ENCODE measurements around the gene POLK.
"Not testable (repeated sequence)": the region's sequence is repeated elsewhere in the genome, so short reads cannot be mapped to it uniquely, and the experiment has no call there.

The POLK gene

GRCh38 chr5:75610859-75611310 is 99.2 kb downstream of the POLK start:
- not testable (repeated sequence) for DNase-seq

GRCh38 chr5:75611311-75612225 is 99.9 kb downstream of the POLK start, which contains the start of gene ANKDD1B:
TSS of gene ANKDD1B (plus strand) at chr5:75611453. CDS start at chr5:75611635, 182 bp downstream.
- peak; percentile 83 for DNase-seq

GRCh38 chr5:75612226-75612569 is 100.5 kb downstream of the POLK start:
- no peak for DNase-seq

GRCh38 chr5:75612901-75613300 is 101.2 kb downstream of the POLK start:
- no peak for DNase-seq

- no peak for DNase-seq
Measured at GRCh38 chr5:75614176-75614575, 102.5 kb downstream of the POLK start.

GRCh38 chr5:75616371-75616881 is 104.7 kb downstream of the POLK start:
- DNase-seq, result peak; percentile 14

GRCh38 chr5:75616971-75617621 is 105.4 kb downstream of the POLK start:
- peak; percentile 38 for DNase-seq

GRCh38 chr5:75617736-75618352 is 106.2 kb downstream of the POLK start:
- DNase-seq, result no peak

GRCh38 chr5:75620184-75620959 is 108.7 kb downstream of the POLK start:
- no peak for DNase-seq

GRCh38 chr5:75622564-75622963 is 110.9 kb downstream of the POLK start:
- no peak for DNase-seq

GRCh38 chr5:75623846-75624245 is 112.2 kb downstream of the POLK start:
- DNase-seq, result no peak

GRCh38 chr5:75626959-75627358 is 115.3 kb downstream of the POLK start:
- no peak for DNase-seq

GRCh38 chr5:75627801-75628200 is 116.1 kb downstream of the POLK start:
- DNase-seq, result no peak

GRCh38 chr5:75630875-75631274 is 119.2 kb downstream of the POLK start:
- no peak for DNase-seq

GRCh38 chr5:75632321-75632720 is 120.6 kb downstream of the POLK start:
- no peak for DNase-seq

- no peak for DNase-seq
Measured at GRCh38 chr5:75637949-75638348, 126.3 kb downstream of the POLK start.

- DNase-seq, result no peak
Measured at GRCh38 chr5:75639535-75640311, 128.0 kb downstream of the POLK start.

GRCh38 chr5:75640395-75640794 is 128.7 kb downstream of the POLK start:
- no peak for DNase-seq

- DNase-seq, result no peak
Measured at GRCh38 chr5:75640826-75641225, 129.1 kb downstream of the POLK start.

GRCh38 chr5:75648712-75649111 is 137.0 kb downstream of the POLK start:
- DNase-seq, result no peak

All from right kidney (tissue), 1 donor.